NCI-H187 (cell line): ENCODE data around the gene SRPK2.
A peak's percentile ranks its signal among the peaks of the same experiment; 100 is the strongest.
"Not testable (repeated sequence)": the region's sequence is repeated elsewhere in the genome, so short reads cannot be mapped to it uniquely, and the experiment has no call there.

Source experiments
- DNase-seq, 2 experiments: peaks; one replicate each; lab custom pipeline; 2025; lab: John Stamatoyannopoulos, UW

SRPK2 gene

DNA sequence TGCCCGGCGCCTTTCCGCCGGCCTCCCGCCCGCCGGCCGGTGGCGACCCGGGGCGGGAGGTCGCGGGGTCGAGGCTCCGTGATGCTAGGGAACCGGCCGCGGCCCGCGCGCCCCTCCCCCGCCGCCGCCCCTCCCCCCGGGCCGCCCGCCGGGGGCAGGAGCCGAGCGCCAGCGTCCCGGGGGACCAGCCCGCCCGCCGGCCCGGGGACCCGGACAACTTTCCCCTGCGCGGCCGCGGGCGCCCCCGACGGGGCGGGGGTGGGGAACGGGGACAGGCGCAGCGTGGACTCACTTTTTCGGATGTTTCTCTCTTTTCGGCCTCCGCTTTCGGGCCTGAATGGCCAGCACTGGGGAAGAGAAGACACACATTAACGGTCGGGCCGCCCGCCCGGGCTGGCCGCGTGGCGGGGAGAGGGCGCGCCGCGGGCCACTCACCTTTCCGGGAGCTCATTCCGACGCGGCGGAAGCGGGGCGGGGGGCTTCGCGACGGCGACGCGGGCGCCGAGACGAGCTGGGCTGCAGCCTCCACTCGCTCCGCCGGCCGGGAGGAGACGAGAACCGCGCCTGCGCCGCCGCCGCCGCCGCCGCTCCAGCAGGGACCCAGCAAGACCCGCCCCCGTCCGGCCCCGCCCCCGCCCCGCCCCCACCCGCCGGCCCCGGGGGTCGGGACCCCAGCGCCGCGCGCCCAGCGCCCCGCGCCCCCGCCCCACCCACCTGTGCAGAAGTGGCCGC, at the start of gene SRPK2:
Gene SRPK2 (minus strand): TSS at position 566 of the 732 bp plus-strand sequence.
- peak; percentile 26 to 75 for DNase-seq

DNA sequence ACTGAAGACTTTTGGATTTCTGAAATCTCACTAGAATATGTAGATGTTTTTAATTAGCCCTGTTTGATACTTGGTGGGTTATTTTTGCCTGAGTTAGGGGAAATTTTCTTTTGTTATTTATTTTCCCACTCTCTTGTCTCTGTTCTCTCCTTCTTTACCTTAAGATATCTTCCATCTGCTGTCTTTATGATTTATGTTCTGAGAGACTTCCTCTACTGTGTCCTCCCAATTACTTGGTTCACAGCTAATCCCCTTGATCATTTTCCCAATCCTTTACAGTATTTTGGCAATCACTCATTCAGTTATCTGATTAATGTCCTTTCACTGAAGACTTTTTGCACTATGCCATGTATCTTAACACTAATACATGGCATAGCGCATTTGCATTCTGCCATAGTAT, 49.5 kb upstream of the SRPK2 start:
- no peak for DNase-seq

DNA sequence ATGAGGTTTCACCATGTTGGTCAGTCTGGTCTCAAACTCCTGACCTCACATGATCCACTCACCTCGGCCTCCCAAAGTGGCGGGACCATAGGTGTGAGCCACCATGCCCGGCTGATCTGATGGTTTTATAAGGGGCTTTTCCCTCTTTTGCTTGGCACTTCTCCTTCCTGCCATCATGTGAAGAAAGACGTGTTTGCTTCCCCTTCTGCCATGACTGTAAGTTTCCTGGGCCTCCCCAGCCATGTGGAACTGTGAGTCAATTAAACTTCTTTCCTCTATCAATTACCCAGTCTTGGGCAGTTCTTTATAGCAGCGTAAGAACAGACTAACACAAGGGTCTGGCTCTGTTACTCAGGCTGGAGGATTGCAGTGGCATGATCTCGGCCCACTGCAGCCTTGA, 48.6 kb upstream of the SRPK2 start:
- DNase-seq: not testable (repeated sequence)

DNA sequence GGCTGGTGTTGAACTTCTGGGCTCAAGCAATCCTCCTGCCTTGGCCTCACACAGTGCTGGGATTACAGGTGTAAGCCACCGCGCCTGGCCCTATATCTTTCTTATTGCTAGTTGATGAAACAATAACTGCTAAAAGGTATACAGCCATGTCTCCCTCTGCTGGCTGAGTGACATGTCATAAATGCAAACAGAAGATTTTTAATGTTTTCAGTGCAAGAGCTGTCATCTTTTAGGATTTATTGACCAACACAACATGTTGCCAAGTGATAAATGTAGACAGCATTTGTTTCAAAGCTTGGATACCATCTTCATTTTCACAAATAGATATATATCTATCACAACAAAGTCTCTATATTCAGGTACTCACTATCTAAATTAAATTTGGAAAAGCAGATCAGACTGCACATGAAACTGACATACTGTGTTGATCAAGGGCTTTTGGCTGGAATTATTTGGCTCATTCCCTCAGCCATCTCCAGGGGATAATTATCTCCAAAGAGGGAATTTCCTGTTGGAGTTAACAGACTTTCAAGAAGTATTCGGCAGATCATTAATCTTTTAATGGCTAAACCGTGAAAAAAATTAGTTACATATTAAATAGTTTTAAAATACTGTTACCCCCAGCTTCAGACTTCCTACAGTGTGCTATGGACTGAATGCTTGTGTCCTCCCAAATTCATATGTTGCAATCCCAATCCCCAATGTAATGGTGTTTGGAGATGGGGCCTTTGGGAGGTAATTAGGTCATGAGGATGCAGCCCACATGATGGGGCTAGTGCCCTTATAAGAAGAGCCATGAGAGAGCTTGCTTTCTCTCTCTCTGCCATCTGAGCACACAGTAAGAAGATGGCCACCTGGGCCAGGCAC, 41.3 kb upstream of the SRPK2 start:
- peak in 1 of 2 experiments; percentile 12 for DNase-seq

DNA sequence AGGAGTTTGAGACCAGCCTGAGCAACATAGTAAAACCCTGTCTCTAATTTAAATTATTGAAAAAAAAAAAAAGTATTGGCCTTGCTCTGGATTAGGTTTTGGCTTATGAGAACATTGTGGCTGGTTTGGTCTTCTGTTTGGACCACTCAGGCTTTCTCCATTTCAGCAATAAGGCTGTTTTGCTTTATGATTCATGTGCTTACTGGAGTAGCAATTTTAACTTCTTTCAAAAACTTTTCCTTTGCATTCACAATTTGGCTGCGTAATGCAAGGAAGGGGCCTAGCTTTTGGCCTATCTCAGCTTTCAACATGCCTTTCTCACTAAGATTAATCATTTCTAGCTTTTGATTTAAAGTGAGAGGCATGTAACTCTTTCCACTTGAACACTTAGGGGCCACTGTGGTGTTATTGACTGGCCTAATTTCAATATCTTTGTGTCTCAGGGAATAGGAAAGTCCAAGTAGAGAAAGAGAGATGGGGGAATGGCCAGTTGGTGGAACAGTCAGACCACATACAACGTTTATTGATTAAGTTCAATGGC, 38.0 kb upstream of the SRPK2 start:
- DNase-seq: no peak

DNA sequence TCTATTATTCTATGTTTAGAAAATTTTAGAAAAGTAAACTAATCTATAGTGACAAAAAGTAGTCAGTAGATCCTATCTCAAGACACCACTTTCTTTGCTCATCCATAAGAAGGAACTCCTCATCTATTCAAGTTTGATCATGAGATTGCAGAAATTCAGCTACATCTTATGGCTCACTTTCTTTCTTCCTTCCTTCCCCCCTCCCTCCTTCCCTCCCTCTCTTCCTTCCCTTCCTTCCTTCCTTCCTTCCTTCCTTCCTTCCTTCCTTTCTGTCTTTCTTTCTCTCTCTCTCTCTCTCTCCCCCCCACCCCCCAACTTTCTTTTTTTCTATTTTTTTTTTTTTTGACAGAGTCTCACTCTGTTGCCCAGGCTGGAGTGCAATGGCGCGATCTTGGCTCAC, 35.3 kb upstream of the SRPK2 start:
- DNase-seq: no peak

DNA sequence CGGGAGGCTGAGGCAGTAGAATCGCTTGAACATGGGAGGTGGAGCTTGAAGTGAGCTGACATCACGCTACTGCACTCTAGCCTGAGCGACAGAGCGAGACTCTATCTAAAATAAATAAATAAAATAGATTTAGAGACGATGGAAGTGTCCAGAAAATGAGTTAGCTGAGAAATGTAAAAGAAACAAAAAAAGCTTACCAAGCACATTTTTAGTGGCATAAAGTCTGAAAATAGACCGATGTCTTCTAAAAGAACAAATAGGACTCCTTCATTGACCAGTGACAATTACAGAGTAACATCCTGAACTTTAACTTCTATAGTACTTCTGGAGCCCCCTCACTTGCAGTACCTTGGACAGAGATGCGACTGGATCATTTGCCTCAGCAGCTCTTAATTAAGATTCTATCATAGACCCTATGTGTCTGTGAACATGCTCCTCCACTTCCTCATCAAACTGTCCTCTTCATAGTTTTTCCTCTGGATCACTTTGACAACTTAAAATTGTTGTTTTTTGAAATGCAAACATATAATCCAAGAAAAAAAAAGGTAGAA, 25.2 kb upstream of the SRPK2 start:
- DNase-seq: no peak

DNA sequence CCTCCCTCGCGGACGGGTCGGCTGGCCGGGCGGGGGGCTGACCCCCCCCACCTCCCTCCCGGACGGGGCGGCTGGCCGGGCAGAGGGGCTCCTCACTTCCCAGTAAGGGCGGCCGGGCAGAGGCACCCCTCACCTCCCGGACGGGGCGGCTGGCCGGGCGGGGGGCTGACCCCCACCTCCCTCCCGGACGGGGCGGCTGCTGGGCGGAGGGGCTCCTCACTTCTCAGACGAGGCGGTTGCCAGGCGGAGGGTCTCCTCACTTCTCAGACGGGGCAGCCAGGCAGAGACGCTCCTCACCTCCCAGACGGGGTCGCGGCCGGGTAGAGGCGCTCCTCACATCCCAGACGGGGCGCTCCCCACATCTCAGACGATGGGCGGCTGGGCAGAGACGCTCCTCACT, 22.1 kb upstream of the SRPK2 start:
- not testable (repeated sequence) for DNase-seq

DNA sequence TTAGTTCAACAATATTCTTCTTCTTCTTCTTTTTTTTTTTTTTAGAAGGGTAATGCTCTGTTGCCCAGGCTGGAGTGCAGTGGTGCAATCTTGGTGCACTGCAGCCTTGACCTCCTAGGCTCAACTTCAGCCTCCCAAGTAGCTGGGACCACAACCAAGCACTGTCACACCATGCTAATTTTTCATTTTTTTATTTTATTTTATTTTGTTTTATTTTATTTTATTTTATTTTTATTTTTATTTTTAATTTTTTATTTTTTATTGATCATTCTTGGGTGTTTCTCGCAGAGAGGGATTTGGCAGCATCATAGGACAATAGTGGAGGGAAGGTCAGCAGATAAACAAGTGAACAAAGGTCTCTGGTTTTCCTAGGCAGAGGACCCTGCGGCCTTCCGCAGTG, 21.1 kb upstream of the SRPK2 start:
- not testable (repeated sequence) for DNase-seq

DNA sequence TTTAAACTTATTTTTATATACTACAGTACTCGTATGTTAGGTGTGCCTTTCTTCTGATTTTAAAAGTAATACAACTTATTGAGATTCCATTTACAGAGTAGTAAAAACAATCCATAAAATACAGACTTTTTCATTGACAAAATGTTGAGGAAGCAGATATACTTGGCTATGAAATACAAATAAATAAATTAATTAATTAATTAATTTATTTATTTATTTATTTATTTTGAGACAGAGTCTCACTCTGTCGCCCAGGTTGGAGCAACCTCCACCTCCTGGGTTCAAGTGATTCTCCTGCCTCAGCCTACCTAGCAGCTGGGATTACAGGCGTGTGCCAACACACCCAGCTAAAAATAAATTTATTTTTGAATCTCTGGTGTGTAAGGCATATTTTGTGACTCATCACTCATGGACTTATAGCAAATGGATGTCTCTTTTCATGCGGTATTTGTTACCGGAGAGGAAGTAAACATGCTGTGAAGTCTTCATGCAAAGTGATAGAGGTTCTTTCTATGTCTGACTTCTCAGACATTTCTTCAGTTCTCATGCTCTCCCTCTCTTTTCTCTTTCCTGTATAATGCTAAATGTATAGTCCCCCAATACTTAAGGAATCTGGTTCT, 20.2 kb upstream of the SRPK2 start:
- DNase-seq: no peak

DNA sequence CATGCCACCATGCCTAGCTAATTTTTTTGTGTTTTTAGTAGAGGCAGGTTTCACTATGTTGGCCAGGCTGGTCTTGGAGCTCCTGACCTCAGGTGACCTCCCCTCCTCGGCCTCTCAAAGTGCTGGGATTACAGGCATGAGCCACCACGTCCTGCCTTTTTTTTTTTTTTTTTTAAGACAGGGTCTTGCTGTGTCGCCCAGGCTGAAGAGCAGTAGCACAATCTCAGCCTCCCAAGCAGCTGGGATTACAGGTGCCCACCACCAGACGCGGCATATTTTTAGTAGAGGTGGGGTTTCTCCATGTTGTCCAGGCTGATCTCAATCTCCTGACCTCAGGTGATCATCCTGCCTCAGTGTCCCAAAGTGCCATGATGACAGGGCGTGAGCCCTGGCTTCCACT, 14.4 kb upstream of the SRPK2 start:
- no peak for DNase-seq

DNA sequence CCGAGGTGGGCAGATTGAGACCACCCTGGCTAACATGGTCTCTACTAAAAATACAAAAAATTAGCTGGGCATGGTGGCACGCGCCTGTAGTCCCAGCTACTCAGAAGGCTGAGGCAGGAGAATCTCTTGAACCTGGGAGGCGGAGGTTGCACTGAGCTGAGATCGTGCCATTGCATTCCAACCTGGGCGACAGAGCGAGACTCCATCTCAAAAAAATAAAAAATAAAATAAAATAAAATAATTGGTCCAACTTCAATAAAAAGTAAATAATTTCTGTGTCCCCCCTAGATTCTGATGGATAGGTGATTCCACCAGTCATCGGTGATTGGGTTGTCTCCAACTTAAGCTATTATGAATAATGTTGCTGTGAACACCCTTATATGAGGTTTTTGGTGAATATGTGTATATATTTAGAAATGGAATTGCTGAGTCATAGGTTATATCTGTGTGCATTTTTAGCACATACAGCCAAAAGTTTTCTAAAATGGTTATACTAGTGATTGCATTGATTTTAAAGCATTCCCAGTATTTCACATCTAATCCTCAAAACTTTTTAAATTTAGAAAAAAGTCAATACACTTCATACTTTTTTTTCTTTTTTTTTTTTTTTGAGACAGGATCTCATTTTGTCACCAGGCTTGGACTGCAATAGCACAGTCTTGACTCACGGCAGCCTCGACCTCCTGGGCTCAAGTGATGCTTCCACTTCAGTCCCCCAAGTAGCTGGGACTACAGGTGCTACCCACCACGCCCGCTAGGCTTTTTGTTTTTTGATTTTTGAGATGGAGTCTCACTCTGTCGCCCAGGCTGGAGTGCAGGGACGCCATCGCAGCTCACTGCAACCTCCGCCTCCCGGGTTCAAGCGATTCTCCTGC, 13.7 kb upstream of the SRPK2 start:
- no peak for DNase-seq

DNA sequence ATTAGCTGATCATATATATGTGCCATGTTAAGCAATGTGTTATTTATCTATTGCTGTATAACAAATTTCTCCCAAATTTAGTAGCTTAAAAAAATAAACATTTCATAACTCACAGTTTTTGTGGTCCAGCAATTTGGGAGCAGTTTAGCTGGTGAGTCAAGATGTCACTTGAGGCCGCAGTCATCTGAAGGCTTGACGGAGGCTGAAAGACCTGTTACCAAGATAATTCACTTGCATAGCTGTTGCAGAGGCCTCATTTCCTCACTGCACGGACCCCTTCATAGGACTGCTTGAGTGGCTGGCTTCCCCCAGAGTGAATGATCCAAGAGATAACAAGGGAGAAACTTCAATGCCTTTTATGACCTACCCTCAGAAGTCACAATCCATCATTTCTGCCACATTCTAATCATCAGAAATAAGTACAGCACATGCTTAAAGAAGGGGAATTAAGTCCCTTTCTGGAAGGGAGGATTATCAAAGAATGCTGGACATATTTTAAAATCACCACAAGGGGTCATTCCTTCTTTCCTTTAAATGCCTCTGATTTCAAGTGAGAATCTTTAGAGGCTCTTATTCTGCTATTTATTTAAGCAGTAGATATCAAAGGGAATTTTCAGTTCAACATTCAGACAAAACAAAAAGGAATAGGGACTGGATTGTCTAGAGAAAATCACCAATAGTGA, 10.5 kb upstream of the SRPK2 start:
- no peak for DNase-seq

DNA sequence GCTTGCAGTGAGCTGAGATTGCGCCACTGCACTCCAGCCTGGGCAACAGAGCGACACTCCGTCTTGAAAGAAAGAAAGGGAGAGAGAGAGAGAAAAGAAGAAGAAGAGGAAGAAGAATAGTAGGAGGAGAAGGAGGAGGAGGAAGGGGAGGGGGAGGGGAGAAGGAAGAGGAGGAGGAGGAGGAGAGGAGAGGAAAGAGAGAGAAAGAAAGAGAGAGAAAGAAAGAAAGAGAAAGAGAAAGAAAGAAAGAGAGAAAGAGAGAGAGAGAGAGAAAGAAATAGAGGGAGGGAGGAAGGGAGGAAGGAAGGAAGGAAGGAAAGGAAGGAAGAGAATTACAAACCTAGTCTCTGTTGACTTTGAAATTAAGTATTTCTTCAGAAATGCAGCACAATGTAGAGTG, 7.8 kb upstream of the SRPK2 start:
- DNase-seq: no peak

DNA sequence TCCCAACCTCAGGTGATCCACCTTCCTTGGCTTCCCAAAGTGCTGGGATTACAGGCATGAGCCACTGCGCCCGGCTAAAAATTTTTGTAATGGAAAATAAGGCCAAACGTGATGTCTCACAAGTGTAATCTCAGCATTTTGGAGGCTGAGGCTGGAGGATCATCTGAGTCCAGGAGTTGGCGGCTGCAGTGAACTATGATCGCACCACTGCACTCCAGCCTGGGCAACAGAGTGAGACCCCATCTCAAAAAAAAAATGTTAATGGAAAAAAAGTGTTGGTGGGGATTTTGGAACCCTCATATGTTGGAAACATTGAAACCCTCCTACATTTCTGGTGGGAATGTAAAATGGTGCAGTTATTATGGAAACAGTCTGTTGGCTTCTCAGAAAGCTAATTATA, 2.7 kb upstream of the SRPK2 start:
- DNase-seq: no peak

DNA sequence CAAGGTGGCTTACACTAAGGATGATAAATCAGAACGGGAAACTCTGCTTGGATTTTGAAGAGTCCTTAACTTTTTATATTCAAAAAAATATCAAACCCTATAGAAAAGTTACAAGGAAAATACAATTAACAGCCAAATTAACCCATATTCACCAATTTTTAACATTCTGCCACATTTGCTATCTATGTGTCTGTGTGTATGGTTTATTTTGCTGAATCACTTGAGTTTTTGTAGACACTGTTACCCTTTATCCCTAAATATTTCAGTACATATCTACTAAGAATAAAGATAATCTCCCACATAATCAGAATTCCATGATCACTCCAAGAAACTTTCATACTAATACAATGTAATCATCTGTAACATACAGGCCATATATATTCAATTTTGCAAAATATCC, 1.2 kb upstream of the SRPK2 start:
- DNase-seq: no peak

DNA sequence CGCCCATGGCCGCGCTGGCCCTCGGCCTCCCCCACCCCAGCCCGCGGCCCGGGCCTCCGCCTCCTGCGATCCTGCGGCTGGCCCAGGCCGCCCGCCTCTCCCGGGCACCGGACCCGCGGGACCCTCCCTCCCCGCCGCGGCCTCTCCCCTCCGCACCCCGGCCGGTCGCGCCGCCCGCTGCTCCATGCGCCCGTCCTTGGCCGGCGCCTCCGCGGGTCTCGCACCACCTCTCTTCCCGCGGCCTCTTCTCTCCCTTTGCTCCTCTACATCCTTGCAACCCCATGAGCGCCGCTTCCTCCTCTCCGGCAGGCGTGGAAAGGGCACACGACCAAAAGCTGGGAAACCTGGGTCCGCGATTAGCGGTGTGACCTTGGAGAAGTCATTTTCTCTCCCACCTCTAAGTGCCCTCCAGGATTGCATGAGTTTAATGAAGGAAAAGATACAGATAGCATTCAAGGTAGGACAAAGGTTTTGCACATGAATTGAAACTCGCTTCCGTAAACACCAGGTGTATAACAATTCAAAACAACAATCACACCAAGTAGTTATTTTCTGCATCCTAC, 448 bp upstream of the SRPK2 start:
- peak; percentile 23 to 31 for DNase-seq

DNA sequence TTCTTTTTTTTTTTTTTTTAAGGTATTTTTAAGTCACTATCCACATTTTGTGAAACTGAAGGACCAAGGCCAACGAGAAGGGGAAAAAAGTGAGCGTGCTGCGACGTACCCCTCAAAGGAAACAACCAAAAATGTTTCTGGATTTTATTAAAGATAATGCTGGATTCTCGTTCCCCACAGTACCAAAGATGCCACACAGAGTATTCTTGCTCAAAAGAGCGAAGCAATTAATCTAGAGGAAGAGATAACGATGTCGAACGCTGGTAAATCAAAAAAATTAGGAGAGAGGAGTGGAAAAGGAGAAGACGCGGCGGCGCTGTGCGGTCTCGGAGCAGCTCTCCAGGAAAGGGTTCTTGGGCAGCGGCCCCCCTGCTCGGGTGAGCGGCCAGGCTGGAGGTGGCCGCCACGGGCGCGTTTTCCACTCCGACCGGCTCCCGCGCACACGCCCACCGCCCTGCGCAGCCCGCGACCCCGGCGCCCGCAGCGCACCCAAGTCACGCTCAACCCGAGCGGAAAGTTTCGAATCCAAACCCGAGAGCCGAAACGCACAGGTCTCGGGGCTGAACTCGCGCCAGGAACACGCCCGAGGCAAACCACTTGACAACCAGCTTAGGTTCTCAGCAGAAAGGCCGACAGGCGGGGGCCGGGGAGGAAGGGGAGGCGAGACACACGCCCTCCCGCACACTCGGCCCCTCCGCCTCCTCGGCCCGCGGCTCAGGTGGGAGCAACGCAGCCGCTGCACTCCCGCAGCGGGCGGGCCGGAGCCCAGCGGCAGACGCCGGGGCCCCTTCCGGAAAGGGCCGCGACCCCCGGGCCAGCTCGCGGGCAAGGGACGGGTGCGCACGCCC, 989 bp downstream of the SRPK2 start:
- peak; percentile 16 to 40 for DNase-seq

DNA sequence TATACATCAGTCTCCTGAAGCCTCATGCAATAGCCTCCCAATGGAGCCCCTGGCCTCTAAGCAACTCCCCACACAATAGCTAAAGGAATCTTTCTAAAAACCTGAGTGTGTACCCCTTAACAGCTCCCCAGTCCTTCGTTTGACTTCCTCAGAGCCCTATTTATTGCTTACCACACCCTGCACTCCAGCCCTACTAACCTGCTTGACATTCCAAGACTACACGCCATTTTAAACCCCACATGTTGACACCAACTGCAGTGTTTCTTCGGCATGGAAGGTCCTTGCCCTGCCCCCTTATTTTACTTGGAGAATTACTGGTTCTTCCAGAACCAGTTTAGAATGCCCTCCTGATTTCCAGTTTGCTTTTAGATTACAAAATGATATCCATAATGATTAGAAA, 10.8 kb downstream of the SRPK2 start:
- DNase-seq: no peak
